Tibial nerve (tissue), 4 donors: ENCODE results near the gene PKHD1.

ENCODE experiments used
- CTCF ChIP-seq, 5 experiments: fragments of 200-600 bp in 3 of 5; fragments of 450-650 bp in 2 of 5; sonication (generic) in 3 of 5; IDR thresholded peaks; one replicate each; pipeline ENCODE4 v1.5.1; 2016 to 2019; ENCODE audit warnings: antibody characterized with exemption in 5 of 5, mild to moderate bottlenecking in 3 of 5, moderate library complexity in 2 of 5
- EP300 ChIP-seq, 2 donors: sonication (generic); formaldehyde crosslinking; IDR thresholded peaks; one replicate each; pipeline ENCODE4 v1.6.1; 2017; ENCODE audit warnings: antibody characterized with exemption in 2 of 2, mild to moderate bottlenecking in 1 of 2
- POLR2A ChIP-seq, 2 donors: fragments of 450-650 bp; IDR thresholded peaks; one replicate each; pipeline ENCODE4 v1.6.1; 2017; ENCODE audit warnings: antibody characterized with exemption in 2 of 2, mild to moderate bottlenecking in 2 of 2, moderate library complexity in 2 of 2

GRCh38 chr6:51704932-51705540 lies 382.4 kb downstream of the PKHD1 start:
- TF ChIP-seq CTCF (IDR thresholded peaks at IDR 0.05), result no peak
- no peak for TF ChIP-seq POLR2A (IDR thresholded peaks at IDR 0.05)
- TF ChIP-seq EP300 (IDR thresholded peaks at IDR 0.05), result no peak
